NCI-H2196 treated with DMSO at 0.1 percent for 48 hours (cell line): ENCODE measurements around the gene SUPT7L.
A peak's percentile ranks its signal among the peaks of the same experiment; 100 is the strongest.
"Not testable (repeated sequence)": the region's sequence is repeated elsewhere in the genome, so short reads cannot be mapped to it uniquely, and the experiment has no call there.

Experiments
- DNase-seq: peaks from one replicate; lab custom pipeline; 2025; ENCODE audit not compliant: unreplicated experiment; lab: John Stamatoyannopoulos, UW

SUPT7L gene

DNA sequence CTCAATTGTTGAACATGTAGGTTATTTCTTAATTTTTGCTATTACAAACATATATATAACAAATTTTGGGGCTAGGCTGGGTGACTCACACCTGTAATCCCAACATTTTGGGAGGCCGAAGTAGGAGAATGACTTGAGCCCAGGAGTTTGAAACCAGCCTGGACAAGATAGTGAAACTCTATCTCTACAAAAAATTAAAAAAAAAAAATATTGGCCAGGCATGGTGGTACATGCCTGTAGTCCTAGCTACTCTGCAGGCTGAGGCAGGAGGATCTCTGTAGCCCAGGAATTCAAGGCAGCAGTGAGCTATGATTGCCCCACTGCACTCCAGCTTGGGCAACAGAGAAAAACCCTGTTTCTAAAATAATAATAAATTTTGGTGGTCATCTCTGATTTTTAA lies 23.8 kb upstream of the SUPT7L start:
- no peak for DNase-seq

DNA sequence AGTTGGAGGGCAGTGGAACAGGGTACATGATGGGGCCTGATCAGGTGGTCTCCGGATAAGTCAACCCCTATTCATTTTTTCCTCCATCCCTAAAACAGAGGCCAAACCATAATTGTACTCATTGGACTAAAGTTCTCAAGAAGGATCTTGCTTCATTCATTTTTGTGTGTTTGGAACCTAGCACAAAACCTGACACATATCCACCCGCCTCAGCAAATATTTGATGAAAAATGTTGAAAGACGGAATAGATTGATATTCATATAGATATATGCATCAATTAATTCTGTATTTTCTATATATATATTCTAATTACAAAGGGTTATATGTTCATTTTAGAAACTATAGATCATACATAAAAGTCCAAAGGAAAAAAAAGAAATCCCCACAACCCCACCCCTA lies 22.2 kb upstream of the SUPT7L start:
- DNase-seq: no peak

DNA sequence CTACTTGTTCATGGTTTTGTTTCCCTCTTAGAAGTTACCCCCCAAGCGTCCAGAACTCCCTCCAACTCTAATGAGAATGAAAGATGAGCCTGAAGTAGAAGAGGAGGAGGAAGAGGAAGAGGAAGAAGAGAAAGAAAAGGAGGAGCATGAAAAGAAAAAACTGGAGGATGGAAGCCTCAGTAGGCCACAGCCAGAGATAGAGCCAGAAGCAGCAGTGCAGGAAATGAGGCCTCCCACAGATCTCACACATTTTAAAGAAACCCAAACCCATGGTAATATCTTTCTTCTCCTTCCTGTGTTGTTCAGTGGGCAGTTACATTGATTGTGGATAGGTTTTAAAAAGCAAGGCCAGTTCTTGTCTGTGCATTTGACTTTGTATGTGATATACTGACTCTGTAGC lies 21.6 kb upstream of the SUPT7L start:
- not testable (repeated sequence) for DNase-seq

DNA sequence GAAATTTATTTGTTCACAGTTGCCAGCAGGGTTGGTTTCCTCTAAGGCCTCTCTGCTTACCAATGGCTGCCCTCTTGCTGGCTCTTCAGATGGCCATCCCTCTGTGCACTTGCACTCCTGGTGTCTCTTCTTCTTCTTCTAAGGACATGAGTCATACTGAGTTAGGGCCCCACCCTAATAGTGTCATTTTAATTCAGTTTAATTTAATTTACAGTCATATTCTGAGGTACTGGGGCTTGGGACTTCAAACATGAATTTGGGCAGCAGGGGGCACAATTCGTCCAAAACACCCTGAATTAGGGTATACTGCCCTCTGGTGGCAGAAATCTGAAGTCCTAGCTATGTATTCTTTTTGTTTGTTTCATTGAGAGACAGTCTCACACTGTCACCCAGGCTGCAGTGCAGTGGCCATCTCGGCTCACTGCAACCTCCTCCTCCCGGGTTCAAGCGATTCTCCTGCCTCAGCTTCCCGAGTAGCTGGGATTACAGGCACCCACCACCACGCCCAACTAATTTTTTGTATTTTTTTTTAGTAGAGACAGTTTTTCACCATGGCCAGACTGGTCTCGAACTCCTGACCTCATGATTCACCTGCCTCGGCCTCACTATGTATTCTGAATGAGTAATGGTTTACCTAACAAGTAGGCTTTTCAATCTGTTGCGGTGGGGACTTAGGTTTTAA lies 20.1 kb upstream of the SUPT7L start:
- peak; percentile 52 for DNase-seq

DNA sequence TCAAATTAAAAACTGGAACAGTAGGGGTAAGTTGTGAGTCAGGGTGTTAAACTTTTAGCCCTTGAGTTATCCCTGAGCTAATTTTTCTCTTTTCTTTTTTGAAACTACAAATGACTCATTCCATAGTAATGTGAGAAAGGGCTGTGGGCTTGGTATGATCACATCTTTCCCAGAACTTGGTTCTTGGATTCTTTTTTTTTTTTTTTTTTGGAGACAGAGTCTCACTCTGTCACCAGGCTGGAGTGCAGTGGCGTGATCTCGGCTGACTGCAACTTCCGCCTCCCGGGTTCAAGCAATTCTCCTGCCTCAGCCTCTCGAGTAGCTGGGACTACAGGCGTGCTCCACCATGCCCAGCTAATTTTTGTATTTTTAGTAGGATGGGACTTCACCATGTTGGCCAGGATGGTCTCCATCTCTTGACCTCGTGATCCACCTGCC lies 18.9 kb upstream of the SUPT7L start:
- not testable (repeated sequence) for DNase-seq

DNA sequence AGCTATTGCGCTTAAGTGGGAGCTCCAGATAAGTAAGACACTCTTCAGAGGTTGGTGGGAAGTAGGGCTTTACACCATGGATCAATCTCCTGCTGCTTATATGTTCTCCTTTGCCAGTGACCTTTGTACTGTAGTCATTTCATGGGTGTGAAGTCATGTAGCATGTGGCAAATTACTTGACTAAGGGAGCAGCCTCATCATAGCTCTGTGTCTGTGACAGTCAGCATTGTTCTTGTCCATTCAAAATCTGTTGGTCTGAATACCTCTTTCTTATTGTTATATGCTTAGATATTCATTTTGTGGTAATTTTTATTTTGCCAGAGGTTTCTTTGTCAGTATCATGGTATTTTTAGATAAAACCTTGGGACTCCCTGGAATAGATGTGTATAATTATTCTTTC lies 18.4 kb upstream of the SUPT7L start:
- DNase-seq: no peak

DNA sequence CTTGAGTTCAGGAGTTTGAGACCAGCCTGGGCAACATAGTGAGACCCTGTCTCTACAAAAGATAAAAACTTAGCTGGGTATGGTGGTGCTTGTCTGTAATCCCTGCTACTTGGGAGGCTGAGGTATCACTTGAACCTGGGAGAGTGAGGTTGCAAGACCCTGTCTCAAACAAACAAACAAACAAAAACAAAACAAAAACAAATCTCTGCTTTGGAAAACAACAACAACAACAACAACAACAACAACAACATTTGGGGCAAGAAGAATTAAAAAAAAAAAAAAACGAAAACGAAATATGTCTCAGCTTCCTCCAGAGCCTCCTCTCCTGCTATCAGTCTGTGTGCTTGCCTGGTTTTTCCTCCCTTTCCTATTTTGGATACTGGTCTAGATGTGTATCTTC lies 17.2 kb upstream of the SUPT7L start:
- no peak for DNase-seq

DNA sequence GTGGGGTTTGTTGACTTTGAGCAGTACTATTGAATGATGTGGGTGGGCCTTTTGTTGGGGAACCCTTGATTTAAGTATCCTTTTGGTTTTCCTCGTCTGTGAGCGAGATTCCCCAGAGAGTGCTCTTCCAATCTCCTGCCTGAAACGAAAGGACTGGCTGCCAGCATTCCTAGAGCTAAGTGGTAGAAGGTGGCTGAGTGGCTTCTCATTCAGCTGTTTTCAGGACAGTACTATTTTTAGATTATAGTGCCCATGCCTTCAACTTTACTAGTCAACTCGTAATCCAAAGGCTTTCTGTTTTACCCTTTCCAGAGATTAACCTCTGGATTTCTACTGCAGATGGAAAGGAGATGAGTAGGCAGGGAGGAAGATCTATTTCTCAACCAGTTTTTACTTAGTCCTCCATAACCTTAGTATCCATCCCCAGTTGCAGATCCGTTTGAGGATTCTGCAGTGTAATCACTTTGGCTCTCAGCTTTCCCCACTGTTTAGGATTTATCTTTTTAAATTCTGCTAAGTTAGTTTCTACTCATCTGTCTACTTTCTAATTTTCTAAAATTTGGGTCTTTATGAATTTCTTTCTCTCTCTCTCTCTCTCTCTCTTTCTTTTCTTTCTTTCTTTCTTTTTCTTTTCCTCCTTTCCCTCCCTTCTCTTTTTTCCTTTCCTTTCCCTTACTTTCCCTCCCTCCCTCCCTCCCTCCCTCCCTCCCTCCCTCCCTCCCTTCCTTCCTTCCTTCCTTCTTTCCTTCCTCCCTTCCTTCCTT lies 9.5 kb upstream of the SUPT7L start:
- no peak for DNase-seq

DNA sequence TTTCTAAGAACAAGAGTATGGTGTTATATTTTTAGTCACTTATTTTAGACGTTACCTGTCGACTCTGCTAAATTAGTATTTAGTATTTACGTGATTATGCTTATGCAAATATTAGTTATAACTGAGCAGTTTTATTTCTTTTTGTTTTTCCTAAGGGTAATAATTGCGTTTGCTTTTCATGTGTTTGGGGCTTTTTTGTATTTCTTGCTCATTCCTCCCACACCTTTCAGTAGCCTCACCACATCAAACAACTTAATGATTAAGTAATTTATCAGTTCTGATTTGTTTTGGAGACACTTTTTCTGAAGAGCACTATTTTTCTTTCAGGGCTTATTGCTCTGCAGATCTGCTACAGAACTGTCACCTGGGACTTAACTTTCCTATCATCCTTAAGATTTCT lies 7.8 kb upstream of the SUPT7L start:
- DNase-seq: no peak

DNA sequence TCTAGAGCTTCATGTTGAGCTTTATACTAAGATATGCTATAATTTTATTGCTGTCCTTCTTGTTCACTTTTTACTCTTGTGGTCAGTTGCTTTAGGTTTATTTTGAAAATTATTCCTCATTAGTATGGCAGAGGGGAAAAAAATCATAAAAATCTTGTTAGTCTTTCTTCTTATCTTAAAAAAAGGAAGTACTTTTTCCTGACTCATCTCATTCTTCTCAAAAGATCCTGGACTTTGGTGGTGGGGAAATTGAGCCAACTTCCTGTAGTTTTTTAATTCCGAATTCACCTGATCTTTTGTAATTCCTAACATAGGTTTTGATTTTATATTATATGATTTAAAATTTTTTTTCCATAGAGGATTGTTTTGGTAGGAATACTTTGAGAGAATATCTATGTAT lies 4.0 kb upstream of the SUPT7L start:
- DNase-seq: no peak

DNA sequence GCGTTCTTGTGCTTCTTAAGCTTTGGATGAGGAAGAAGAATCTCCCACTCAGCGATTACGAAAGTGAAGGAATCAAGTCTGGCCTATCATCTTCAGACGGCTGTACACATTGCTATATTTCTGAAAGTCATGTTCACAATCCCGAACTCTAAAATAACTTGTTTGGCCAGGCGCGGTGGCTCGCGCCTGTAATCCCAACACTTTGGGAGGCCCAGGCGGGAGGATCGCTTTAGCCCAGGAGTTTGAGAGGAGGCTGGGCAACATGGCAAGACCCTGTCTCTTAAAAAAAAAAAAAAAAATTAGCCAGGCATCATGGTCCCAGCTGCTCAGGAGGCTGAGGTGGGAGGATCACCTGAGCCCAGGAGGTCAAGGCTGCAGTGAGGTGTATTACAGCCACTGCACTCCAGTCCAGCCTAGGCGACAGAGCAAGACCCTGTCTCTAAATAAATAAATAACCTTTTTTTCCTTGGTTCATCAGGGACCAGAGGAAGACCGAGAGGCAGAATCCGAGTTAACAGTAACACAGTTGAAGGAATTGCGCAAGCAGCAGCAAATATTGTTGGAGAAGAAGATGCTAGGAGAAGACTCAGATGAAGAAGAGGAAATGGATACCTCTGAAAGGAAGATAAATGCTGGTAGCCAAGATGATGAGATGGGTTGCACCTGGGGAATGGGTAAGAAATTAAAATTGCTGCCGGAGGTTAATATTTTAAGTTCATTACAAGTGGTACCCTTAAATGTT lies 1.4 kb upstream of the SUPT7L start:
- DNase-seq: no peak

DNA sequence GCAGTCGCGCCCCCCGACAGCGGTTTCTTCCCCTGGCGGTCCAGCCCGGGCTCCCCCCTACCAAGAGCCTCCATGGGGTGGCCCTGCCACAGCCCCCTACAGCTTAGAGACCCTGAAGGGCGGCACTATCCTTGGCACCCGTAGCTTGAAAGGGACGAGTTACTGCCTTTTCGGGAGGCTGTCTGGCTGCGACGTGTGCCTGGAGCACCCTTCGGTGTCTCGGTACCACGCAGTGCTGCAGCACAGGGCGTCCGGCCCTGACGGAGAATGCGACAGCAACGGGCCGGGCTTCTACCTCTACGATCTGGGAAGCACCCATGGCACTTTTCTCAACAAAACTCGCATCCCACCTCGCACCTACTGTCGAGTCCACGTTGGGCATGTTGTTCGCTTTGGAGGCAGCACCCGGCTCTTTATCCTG lies 750 bp upstream of the SUPT7L start:
- no peak for DNase-seq

DNA sequence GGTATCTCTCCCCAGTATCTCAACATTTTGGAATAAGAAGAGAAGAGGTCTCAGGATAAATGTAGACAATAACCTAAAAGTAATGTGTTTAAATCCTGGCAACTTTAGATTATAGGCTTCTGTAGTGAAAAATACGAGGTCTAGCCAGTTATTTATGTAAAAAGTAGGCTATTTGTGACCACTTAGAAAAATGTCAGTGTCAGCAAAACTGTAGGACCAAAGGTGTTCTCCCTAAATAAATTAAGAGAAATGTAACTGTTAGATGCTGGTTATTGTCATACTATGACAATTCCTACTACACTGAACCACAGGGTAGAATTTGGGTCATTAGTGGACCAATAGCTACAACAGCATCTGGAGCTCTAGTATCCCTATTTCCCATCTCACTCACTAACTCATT lies 2.0 kb downstream of the SUPT7L start:
- no peak for DNase-seq

DNA sequence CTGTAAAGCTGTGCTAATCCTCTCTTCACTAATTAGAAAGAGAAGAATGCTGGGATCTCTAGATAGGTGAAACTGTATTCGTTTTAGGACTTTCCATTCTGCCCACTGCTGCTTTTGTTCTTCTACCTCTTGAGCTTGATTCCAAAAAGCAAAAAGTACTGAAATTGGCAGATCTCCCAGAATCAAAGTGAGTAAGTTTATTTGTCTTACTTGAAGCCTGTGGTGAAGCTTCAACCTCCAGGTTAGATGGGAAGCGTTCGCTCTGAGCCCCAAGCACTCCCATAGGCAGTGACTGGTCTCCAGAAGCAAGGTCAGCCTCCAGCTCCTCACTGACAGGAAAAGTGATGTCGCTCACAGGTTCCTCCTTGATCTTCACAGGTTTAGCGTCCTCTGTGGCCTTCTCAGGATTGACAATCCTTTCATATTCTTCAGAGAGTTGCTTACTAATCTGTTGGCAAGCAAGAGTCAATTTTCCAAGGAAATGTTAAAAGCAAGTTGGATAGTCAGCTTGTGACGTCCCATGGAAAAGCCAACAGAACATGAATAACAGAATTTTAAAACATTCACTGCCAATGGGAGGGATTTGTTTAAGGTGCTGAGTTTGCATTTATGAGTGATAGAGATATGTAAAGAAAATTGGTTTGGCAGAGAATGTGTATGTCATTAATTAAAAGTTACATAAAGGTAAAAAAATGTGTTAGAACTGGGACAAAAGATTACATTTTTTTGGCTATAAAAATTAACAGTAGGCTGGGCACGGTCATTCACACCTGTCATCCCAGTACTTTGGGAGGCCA lies 8.1 kb downstream of the SUPT7L start:
- peak; percentile 35 for DNase-seq

DNA sequence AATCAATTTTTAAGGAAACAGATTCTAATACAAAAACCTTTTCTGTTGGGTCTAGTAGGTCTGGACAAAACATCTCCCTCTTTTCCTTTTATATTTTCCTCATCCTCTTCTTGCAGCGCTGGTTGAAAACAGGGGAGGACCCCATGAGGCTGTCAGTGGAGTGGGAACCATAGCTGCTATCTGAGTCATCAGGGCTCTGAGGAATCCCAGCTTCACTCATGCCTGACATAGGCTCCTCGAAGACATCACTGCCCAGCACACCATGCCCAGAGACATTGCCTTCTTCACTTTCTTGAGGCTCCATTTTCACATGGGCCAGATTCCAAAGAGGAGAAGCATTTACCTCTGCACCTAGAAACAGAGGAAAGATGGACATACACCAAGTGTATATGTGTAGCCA lies 10.0 kb downstream of the SUPT7L start:
- no peak for DNase-seq

DNA sequence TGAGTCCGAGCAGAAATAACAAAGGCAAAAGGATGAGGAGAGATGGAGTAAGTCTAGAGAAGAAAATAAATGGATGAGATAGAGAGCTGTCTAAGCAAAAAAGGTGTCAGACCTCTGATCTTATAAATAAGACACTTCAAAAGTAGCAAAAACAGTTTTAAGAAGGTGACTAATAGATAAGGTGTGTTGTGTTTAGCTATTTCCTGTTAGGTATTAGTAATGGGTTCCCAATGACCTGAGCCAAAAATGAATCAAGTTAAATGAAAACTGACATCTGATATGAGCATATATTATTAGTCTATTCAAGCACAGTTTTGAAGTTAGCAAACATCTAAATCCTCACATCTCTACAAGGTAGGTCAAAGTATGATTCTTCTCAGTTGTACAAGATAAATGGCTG lies 10.6 kb downstream of the SUPT7L start:
- DNase-seq: no peak

DNA sequence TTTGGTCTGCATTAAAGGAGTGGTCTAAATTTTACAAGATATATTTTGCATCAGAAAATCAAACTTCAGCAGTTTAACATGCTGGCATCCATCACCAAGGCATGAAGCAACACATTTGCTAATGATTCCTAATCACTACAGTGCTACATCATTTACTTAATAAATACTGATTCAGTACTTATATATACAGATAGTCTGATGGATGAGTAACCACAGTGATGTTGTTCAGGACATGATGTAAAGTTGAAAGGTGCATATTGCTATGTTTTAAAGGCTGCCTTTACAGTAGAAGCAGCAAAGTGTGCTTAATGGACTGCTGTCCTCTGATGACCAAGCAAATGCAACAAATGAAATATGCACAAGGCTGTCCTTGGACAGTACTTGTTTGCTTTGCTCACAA lies 11.1 kb downstream of the SUPT7L start:
- DNase-seq: no peak

DNA sequence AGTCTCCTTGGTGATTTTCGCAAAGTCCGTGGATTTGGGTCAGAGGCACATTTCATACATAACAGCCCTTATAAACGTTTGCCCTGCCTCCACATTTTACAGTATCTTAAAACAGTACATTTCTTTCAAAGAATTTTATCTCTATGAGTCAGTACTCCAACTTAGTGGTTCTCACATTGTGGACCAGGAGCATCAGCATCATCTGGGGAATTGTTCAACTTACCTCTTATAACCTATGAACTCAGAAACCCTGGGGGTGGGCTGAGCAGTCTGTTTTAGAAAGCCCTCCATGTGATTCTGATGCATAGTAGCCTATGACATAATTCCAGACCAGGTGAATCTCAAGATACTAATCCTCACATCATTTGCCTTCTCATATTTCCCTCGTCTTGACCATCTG lies 12.4 kb downstream of the SUPT7L start:
- no peak for DNase-seq

DNA sequence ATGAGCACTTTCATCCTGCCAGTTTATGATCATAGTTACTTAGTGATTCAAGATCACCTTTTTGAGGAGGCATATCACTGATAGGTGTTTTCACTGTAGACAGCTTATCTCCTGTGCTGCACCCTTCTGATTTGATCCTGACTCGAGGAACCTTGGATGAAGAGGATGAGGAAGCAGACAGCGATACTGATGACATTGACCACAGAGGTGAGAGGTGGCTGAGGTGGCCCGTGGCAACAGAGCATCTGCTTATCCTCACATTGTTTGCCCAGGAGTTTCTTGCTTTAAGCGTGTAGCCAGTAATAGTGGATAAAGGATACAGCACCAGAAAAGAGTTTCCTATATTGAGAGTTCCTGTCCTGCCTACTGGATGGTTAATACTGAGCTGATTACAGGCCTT lies 15.7 kb downstream of the SUPT7L start:
- DNase-seq: no peak

DNA sequence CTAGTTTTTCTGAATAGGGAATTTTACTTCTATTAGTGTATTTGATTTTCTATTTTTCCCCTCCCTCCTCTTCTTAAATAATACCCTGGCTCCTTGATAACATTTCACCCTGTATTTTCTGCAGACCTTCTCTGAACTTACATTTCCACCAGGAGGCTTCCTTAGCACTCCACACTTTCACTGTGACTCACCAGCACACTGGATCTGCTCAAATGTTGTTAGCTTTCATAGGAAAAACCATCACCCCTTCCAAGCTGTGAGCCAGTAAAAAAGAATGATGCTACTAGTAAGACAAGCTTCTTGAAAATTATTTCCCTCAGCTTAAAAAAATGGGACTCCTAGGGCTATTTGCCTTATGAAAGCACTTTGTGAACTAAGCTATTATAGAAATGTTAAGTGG lies 16.1 kb downstream of the SUPT7L start:
- DNase-seq: no peak

DNA sequence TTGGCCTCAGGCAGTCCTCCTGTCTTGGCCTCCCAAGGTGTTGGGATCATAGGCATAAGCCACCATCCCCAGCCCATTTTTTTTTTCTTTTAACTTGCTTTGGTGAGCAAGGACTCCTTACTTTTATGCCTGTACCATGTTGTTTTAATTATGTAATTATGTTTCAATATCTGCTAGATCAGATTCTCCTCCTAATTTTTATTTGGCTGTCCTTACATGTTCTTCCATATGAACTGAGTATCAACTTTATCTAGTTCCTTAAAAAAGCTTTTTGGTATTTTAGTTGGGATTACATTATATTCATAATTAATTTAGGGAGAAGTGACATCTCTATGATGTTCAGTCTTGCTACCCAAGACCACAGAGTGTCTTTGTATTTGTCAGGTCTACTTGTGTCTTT lies 18.2 kb downstream of the SUPT7L start:
- no peak for DNase-seq
